GM19035 (cell line): ENCODE data around the gene KLHL1.
"Not testable (repeated sequence)": the region's sequence is repeated elsewhere in the genome, so short reads cannot be mapped to it uniquely, and the experiment has no call there.

Source experiments
- ATAC-seq: cut with Tn5 transposase; IDR thresholded peaks from one replicate; pipeline ENCODE4 v1.9.1; 2021; ENCODE audit not compliant: unreplicated experiment

KLHL1 gene, protein sequence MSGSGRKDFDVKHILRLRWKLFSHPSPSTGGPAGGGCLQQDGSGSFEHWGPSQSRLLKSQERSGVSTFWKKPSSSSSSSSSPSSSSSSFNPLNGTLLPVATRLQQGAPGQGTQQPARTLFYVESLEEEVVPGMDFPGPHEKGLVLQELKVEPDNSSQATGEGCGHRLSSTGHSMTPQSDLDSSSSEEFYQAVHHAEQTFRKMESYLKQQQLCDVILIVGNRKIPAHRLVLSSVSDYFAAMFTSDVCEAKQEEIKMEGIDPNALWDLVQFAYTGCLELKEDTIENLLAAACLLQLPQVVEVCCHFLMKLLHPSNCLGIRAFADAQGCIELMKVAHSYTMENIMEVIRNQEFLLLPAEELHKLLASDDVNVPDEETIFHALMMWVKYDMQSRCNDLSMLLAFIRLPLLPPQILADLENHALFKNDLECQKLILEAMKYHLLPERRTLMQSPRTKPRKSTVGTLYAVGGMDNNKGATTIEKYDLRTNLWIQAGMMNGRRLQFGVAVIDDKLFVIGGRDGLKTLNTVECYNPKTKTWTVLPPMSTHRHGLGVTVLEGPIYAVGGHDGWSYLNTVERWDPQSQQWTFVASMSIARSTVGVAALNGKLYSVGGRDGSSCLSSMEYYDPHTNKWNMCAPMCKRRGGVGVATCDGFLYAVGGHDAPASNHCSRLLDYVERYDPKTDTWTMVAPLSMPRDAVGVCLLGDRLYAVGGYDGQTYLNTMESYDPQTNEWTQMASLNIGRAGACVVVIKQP

GRCh38 chr13:70108356-70109105 lies at the start of gene KLHL1:
Gene KLHL1, minus strand, starts transcription at chr13:70108452. Its CDS starts 753 bp downstream, at chr13:70107699.
- ATAC-seq: no peak

DNA sequence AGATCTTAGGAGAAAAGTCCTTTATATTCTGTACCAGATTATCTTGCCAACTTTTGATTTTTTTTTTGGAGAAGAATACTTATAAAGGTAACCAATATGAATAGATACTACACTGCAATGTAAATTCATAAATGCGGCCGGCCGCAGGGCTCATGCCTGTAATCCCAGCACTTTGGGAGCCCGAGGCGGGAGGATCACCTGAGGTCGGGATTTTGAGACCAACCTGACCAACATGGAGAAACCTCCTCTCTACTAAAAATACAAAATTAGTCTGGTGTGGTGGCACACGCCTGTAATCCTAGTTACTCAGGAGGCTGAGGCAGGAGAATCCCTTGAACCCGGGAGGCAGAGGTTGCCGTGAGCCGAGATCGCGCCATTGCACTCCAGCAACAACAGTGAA lies 34.4 kb upstream of the KLHL1 start:
- not testable (repeated sequence) for ATAC-seq

DNA sequence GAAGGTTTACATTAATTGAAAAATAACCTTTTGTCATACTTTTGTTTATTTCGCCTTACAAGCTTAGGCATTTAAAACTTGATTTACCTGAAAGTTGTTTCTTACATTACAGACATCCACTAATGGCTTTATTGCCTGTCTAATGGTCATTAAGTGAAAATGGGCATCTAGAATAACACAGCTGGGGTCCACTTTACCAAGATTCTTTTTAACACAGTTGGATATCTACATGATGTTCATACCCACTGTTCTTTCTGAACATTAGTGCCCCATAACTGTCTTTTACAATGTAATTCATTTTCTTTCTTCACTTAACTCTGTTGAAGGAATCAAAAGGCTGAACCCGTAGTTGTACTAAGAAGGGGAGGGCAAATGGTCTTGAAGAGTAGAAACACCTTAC lies 19.8 kb upstream of the KLHL1 start:
- no peak for ATAC-seq

- ATAC-seq: no peak
Measured at GRCh38 chr13:70125693-70126092, 17.4 kb upstream of the KLHL1 start.

DNA sequence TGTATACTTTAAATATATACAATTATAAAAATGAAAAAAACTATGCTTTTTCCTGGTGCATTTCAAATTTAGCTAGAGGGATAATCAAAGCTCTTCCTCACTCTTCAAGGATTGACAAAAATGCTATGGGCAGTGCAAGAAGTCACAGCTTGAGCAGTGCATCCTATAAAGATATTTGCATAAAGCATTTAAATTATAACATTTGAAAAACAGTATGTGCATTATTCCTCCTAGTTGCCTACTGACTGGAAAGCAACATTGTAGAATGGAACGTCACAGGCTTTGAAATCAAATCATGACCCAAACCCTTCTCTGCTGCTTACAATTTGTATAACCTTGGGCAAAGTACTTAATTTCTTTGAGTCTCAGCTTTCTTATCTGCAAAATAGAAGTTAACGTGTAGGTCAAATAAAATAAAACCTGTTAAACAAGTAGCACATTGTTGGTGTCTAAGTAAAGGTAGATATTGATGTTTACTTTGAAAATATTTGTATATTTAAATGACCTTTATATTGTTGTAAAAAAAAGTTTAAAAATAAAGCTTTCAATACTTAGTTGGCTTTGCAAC lies 9.2 kb upstream of the KLHL1 start:
- ATAC-seq: no peak

DNA sequence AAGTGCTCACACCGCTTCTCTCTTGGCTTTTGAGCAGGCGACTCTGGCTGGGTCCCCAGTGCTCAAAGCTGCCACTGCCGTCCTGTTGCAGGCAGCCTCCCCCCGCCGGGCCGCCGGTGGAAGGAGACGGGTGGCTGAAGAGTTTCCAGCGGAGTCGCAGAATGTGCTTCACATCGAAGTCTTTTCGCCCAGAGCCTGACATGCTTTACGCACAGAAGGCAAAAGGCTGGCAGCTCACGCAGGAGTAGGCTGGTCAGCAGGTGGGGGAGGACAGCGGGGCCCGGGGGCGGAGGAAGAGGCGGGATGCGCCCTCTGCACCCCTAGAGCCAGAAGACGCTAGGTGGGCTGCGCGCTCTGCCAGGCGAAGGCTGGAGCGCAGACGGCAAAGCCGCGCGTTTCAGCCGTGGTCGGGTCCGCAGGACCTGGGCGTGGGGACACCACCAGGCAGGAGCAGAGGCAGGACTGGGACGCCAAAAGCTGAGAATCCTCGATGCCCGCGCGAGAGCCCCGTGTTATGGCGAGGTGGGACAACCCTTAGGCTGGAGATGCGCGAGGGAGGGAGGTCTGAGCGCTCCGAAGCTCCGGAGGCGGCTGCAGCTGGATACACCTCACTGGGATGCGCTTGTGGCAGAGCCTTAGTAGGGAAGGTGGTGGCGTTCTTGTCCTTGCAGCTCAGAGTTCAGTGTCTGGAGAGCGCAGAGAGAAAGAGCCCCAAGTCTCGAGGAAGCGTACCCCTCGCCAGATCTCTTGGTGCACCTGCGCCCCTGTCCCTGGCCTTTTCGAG lies 562 bp downstream of the KLHL1 start, which contains the start of gene ATXN8OS:
Gene ATXN8OS, plus strand, starts transcription at position 329 of the 784 bp plus-strand sequence.
- no peak for ATAC-seq

GRCh38 chr13:70107125-70107497 lies 1.1 kb downstream of the KLHL1 start:
- no peak for ATAC-seq

DNA sequence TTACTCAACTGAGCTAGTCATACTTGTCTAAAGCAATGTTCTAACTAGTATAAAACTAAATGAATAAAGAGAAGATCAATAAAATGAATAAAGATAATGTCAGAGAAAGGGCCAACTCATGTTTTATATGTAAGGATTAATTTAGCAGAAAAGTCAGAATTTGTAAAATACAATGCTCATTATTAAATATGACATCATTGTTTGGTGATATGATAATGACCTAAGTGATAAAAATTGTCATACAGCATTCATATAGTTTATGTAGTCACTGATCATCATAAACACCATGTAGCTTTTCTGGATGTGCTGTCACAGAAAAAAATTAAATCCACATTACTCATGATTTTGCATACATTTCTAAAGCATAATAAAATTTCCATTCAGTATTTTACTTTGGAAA lies 3.8 kb downstream of the KLHL1 start:
- no peak for ATAC-seq

DNA sequence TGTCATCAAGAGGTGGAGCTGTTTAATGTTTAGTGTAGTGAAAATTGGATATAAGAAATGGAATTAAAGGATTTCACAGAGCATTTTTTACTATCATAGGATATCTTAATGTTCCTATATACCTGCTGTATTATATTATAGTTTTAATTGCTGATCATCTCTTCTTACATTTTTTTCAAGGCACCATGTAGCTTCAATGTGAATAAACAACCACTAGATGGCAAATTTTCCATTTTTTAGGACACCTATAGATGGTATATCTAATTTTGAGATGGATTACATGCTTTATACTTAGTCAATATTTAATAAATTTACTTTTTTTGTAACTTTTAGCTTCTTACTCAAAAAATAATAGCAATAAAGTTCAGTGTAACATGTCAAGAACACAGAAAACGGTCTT lies 9.6 kb downstream of the KLHL1 start:
- ATAC-seq: no peak

- no peak for ATAC-seq
Measured at GRCh38 chr13:70090036-70090723, 18.1 kb downstream of the KLHL1 start.

DNA sequence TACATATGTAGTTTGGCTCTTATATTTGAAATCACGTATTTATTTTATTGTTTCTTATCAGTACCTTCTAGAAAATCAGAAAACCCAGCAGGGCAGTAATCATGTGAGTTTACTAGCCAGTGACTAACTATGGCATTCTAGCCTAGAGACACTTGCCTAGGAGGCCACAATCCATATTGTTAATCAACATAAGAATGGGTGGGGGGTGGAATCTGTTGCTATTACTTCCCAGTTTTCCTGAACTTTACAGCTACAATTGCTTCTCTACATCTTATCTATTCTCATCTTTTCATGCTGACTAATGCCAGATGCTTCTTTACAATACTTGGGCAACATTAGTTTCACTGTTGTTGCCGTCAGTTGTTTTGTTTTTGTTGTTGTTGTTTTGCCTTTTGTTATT lies 19.3 kb downstream of the KLHL1 start:
- no peak for ATAC-seq

GRCh38 chr13:70087247-70087646 lies 21.0 kb downstream of the KLHL1 start:
- ATAC-seq: no peak

- ATAC-seq: no peak
Measured at GRCh38 chr13:70080012-70080411, 28.2 kb downstream of the KLHL1 start.

DNA sequence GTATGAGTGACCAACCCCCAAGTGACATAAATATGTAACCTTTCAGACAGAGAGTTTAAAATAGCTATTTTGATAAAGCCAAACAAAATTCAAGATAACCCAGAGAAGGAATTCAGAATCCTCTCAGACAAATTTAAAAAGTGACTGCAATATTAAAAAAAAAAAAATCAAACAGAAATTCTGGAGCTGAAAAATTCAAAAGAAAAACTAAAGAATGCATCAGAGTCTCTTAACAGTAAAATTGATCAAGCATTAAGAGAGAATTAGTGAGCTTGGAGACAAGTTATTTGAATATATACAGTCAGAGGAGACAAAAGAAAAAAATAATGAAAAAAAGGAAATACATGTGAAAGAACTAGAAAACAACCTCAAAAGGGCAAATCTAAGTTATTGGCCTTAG lies 53.7 kb downstream of the KLHL1 start:
- ATAC-seq: no peak

DNA sequence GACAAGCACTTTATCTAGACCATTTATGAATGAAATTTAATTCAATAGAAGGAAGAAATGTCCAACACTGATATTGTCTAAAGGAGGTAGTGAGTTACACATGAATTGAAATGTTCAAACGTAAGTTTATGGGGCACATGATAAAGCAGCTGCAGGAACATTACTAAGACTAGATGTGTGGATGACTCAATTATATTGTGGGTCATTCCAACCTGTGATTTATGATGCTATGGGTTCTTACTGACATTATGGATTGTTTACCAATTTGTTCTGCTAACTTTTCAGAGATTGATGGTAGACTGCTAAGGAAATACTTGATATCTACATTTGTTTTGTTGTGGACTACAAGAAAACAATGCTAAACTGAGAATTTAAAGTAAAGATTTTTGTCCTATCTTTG lies 56.7 kb downstream of the KLHL1 start:
- ATAC-seq: no peak

DNA sequence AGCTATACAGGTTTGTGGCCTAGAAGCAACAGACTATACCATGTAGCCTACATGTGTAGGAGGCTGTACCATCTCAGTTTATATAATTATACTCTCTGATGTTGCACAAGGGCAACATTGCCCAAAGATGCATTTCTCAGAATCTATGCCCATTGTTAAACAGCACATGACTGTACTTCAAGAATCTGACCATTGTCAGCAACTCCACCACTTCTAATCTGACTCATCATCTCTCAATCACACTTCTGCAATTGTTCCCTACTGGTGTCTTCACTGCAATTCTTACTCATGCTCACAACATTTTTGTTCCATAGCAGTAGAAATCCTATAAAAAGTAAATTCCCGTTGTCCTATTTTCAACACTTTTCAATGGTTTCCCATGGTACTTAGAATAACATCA lies 64.6 kb downstream of the KLHL1 start:
- no peak for ATAC-seq

GRCh38 chr13:70042193-70042592 lies 66.1 kb downstream of the KLHL1 start:
- no peak for ATAC-seq

DNA sequence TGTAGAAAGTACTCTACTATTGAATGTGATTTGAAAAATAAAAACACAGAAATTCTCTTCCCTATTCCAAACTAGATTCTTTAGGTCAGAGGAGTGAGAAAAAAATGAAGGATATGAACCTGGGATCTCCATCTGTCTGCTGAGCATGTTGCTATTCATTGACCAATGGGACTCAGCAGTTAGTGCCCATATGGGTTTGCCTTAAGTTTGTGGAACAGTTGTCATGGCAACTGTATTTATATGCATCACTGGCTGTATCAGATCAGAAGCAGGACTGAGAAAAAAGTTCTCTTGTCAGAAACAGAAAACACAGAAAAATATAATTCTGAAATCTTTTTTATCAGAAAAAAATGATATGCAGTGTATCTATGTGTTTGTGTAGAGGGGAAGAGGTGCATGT lies 74.0 kb downstream of the KLHL1 start:
- no peak for ATAC-seq

- no peak for ATAC-seq
Measured at GRCh38 chr13:70027551-70027950, 80.7 kb downstream of the KLHL1 start.

DNA sequence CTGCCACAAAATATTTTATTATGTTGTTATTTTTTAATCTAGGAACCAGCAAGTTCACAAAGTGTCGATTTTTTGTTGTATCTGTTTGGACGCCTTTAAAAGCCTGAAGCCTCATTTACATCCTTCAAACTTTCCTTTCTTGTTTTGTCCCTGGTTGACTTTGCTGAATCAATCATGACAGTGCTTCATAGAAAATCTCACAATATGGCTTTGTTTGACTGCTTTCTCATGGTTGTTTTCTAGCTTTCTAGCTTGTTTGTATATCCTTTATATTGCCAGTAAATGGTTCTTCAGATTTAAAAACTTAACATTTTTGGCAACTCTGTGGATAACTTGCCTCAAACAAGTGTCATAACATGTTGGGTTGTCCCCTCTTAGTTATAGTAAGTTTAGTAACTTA lies 84.7 kb downstream of the KLHL1 start:
- no peak for ATAC-seq
